Peyer's patch (tissue), 4 donors: Measurements from ENCODE around the gene GLDC.

Source experiments
- POLR2A ChIP-seq, 2 donors: fragments of 450-650 bp; IDR thresholded peaks; one replicate each; pipeline ENCODE4 v1.5.1; 2017; ENCODE audit warnings: antibody characterized with exemption in 2 of 2, mild to moderate bottlenecking in 2 of 2, moderate library complexity in 2 of 2
- TF ChIP-seq, protein P1 (sequence below), 6 experiments: fragments of 450-650 bp in 4 of 6; fragments of 200-600 bp in 2 of 6; sonication (generic) in 1 of 6; IDR thresholded peaks; one replicate each; pipeline ENCODE4 v1.5.1; 2017 to 2019; ENCODE audit warnings: antibody characterized with exemption in 6 of 6, mild to moderate bottlenecking in 3 of 6, moderate library complexity in 1 of 6

- TF ChIP-seq, protein P1, sequence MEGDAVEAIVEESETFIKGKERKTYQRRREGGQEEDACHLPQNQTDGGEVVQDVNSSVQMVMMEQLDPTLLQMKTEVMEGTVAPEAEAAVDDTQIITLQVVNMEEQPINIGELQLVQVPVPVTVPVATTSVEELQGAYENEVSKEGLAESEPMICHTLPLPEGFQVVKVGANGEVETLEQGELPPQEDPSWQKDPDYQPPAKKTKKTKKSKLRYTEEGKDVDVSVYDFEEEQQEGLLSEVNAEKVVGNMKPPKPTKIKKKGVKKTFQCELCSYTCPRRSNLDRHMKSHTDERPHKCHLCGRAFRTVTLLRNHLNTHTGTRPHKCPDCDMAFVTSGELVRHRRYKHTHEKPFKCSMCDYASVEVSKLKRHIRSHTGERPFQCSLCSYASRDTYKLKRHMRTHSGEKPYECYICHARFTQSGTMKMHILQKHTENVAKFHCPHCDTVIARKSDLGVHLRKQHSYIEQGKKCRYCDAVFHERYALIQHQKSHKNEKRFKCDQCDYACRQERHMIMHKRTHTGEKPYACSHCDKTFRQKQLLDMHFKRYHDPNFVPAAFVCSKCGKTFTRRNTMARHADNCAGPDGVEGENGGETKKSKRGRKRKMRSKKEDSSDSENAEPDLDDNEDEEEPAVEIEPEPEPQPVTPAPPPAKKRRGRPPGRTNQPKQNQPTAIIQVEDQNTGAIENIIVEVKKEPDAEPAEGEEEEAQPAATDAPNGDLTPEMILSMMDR (IDR thresholded peaks at IDR 0.05): no peak
- TF ChIP-seq POLR2A (IDR thresholded peaks at IDR 0.05): no peak
Observed at GRCh38 chr9:6565312-6565711, 80.2 kb downstream of the GLDC start.
